ENCODE measurements around the gene ZNF76. TPM values are rescaled to one million over a fixed set of nuclear protein-coding genes. Genes with fewer than 3 reads are reported as not detected.

Gene ZNF76
- total and polyA plus RNA-seq, 9 of the 15 experiments (the other 6 are each of a cell fraction or from before 2014, with no cell fraction given), result 1.2 to 17.8 (median 10.7) TPM

GRCh38 chr6:35297601-35298481 is 38.3 kb downstream of the ZNF76 start, which contains the start of gene DEF6 (continued):
- peak; percentile 62; the same call in 1 of the 2 replicates for TF ChIP-seq ZHX1 (conservative IDR thresholded peaks at IDR 0.05; ENCODE audit: low read length)
- TF ChIP-seq RB1 (IDR thresholded peaks at IDR 0.05; ENCODE audit: low read depth), result peak; percentile 99
- 0 out of 2 replicates have a peak, but pooled peaks have one; percentile 94 for TF ChIP-seq ZNF830 (CRISPR knock-in tag; IDR thresholded peaks at IDR 0.05)
- no peak for TF ChIP-seq SREBF1 (IDR thresholded peaks at IDR 0.05; ENCODE audit: borderline replicate concordance, low read depth, low read length)
- TF ChIP-seq ZNF699 (CRISPR knock-in tag; IDR thresholded peaks at IDR 0.05; ENCODE audit: insufficient replicate concordance), result no peak
- TF ChIP-seq DNMT1 (IDR thresholded peaks at IDR 0.05), result no peak
- no peak for TF ChIP-seq FOXP4 (CRISPR knock-in tag; IDR thresholded peaks at IDR 0.05; ENCODE audit: borderline replicate concordance)
- peak; percentile 99 for TF ChIP-seq KAT7 (CRISPR knock-in tag; IDR thresholded peaks at IDR 0.05; ENCODE audit: borderline replicate concordance)
- TF ChIP-seq, protein P1, sequence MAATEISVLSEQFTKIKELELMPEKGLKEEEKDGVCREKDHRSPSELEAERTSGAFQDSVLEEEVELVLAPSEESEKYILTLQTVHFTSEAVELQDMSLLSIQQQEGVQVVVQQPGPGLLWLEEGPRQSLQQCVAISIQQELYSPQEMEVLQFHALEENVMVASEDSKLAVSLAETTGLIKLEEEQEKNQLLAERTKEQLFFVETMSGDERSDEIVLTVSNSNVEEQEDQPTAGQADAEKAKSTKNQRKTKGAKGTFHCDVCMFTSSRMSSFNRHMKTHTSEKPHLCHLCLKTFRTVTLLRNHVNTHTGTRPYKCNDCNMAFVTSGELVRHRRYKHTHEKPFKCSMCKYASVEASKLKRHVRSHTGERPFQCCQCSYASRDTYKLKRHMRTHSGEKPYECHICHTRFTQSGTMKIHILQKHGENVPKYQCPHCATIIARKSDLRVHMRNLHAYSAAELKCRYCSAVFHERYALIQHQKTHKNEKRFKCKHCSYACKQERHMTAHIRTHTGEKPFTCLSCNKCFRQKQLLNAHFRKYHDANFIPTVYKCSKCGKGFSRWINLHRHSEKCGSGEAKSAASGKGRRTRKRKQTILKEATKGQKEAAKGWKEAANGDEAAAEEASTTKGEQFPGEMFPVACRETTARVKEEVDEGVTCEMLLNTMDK (IDR thresholded peaks at IDR 0.05; ENCODE audit: borderline replicate concordance, insufficient read depth, low read depth, low read length, poor library complexity, severe bottlenecking), result peak; percentile 30
- TF ChIP-seq, protein P2, sequence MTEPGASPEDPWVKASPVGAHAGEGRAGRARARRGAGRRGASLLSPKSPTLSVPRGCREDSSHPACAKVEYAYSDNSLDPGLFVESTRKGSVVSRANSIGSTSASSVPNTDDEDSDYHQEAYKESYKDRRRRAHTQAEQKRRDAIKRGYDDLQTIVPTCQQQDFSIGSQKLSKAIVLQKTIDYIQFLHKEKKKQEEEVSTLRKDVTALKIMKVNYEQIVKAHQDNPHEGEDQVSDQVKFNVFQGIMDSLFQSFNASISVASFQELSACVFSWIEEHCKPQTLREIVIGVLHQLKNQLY (CRISPR knock-in tag; conservative IDR thresholded peaks at IDR 0.05), result no peak
- TF ChIP-seq, protein P3, sequence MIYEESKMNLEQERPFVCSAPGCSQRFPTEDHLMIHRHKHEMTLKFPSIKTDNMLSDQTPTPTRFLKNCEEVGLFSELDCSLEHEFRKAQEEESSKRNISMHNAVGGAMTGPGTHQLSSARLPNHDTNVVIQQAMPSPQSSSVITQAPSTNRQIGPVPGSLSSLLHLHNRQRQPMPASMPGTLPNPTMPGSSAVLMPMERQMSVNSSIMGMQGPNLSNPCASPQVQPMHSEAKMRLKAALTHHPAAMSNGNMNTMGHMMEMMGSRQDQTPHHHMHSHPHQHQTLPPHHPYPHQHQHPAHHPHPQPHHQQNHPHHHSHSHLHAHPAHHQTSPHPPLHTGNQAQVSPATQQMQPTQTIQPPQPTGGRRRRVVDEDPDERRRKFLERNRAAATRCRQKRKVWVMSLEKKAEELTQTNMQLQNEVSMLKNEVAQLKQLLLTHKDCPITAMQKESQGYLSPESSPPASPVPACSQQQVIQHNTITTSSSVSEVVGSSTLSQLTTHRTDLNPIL (CRISPR knock-in tag; IDR thresholded peaks at IDR 0.05), result no peak
- TF ChIP-seq ELK3 (CRISPR knock-in tag; IDR thresholded peaks at IDR 0.05), result no peak
- no peak for TF ChIP-seq TAL1 (IDR thresholded peaks at IDR 0.05)
- TF ChIP-seq ZNF41 (CRISPR knock-in tag; conservative IDR thresholded peaks at IDR 0.05), result 0 out of 2 replicates have a peak, but pooled peaks have one; percentile 5
- TF ChIP-seq NRF1 (conservative IDR thresholded peaks at IDR 0.05 in 1 of 2, IDR thresholded peaks at IDR 0.05 in 1 of 2), result peak; percentile 92 to 93

Data from K562 (cell line).